HG02678 (cell line): ENCODE results near the gene LDB2.
"Not testable (repeated sequence)": the region's sequence is repeated elsewhere in the genome, so short reads cannot be mapped to it uniquely, and the experiment has no call there.

ENCODE experiments used
- ATAC-seq: cut with Tn5 transposase; IDR thresholded peaks from one replicate; pipeline ENCODE4 v1.9.1; 2021; ENCODE audit warnings: mild to moderate bottlenecking, moderate library complexity; ENCODE audit not compliant: unreplicated experiment

LDB2 gene

GRCh38 chr4:16897991-16898827, at the start of gene LDB2:
Gene LDB2, minus strand, starts transcription at chr4:16898645.
- ATAC-seq = no peak

GRCh38 chr4:16942491-16942890, 44.0 kb upstream of the LDB2 start:
- no peak for ATAC-seq

GRCh38 chr4:16939178-16939577, 40.7 kb upstream of the LDB2 start:
- no peak for ATAC-seq

- no peak for ATAC-seq
These were observed 40.1 kb upstream of the LDB2 start for GRCh38 chr4:16938512-16939040.

GRCh38 chr4:16931339-16932305, 33.2 kb upstream of the LDB2 start:
- ATAC-seq = no peak

GRCh38 chr4:16926214-16926613, 27.8 kb upstream of the LDB2 start:
- no peak for ATAC-seq

- not testable (repeated sequence) for ATAC-seq
These were observed 20.3 kb upstream of the LDB2 start for GRCh38 chr4:16918716-16919115.

- ATAC-seq = peak; percentile 98
These were observed 18.4 kb upstream of the LDB2 start for GRCh38 chr4:16916719-16917337.

GRCh38 chr4:16916031-16916430, 17.6 kb upstream of the LDB2 start:
- ATAC-seq = no peak

- ATAC-seq = no peak
These were observed 15.8 kb upstream of the LDB2 start for GRCh38 chr4:16914208-16914607.

- no peak for ATAC-seq
These were observed 14.5 kb upstream of the LDB2 start for GRCh38 chr4:16912896-16913295.

- no peak for ATAC-seq
These were observed 10.8 kb upstream of the LDB2 start for GRCh38 chr4:16909281-16909680.

- ATAC-seq = no peak
These were observed 10.1 kb upstream of the LDB2 start for GRCh38 chr4:16908377-16909021.

GRCh38 chr4:16900325-16900724, 1.9 kb upstream of the LDB2 start:
- no peak for ATAC-seq

GRCh38 chr4:16896881-16897750, 1.3 kb downstream of the LDB2 start:
- no peak for ATAC-seq

GRCh38 chr4:16894406-16894805, 4.0 kb downstream of the LDB2 start:
- ATAC-seq = no peak

- no peak for ATAC-seq
These were observed 5.2 kb downstream of the LDB2 start for GRCh38 chr4:16893141-16893651.

- ATAC-seq = no peak
These were observed 7.8 kb downstream of the LDB2 start for GRCh38 chr4:16890651-16891050.

- ATAC-seq = no peak
These were observed 8.5 kb downstream of the LDB2 start for GRCh38 chr4:16889945-16890344.
